WTC11 (cell line): ENCODE results near the gene CENPQ. TPM values are rescaled to one million over a fixed set of nuclear protein-coding genes. Genes with fewer than 3 reads are reported as not detected.

Experiments used
- ATAC-seq: fragments of 200-7000 bp; cut with Tn5 transposase; 2 replicates; pipeline ENCODE4 v1.10.0; 2021; ENCODE audit warnings: mild to moderate bottlenecking, moderate library complexity
- CTCF ChIA-PET: fragments of 300-600 bp; sonication (Branson Sonifier 250); formaldehyde crosslinking; loops from one replicate; lab custom pipeline; 2021; ENCODE audit warnings: antibody characterized with exemption; lab: Charles Lee
- POLR2A ChIA-PET: fragments of 350-600 bp; sonication (Branson Sonifier 250); formaldehyde crosslinking; loops from one replicate; lab custom pipeline; 2021; ENCODE audit warnings: antibody characterized with exemption; lab: Charles Lee
- DNase-seq: peaks from one replicate; pipeline ENCODE4 v3.0.0; 2021; ENCODE audit warnings: low spot score
- H3K27ac Mint-ChIP-seq: 2 replicates; pipeline ENCODE4 v1.8.0; 2021; ENCODE audit warnings: mixed read lengths
- H3K27me3 Mint-ChIP-seq: 2 replicates; pipeline ENCODE4 v1.8.0; 2021; ENCODE audit warnings: low read depth, mild to moderate bottlenecking, moderate library complexity, mixed read lengths
- H3K36me3 Mint-ChIP-seq: 2 replicates; pipeline ENCODE4 v1.8.0; 2021; ENCODE audit warnings: mixed read lengths
- H3K4me1 Mint-ChIP-seq: 2 replicates; pipeline ENCODE4 v1.8.0; 2022; ENCODE audit warnings: mixed read lengths
- H3K4me3 Mint-ChIP-seq: 2 replicates; pipeline ENCODE4 v1.8.0; 2021; ENCODE audit warnings: mild to moderate bottlenecking, moderate library complexity, mixed read lengths
- H3K9me3 Mint-ChIP-seq: 2 replicates; pipeline ENCODE4 v1.8.0; 2021; ENCODE audit warnings: mixed read lengths
- CBFB ChIP-seq: sonication (generic); formaldehyde crosslinking; IDR thresholded peaks from 2 replicates; pipeline ENCODE4 v1.8.1; 2022; ENCODE audit warnings: mild to moderate bottlenecking, low read depth, missing genetic modification reagents
- CREM ChIP-seq: sonication (generic); formaldehyde crosslinking; IDR thresholded peaks from 2 replicates; pipeline ENCODE4 v1.8.1; 2022; ENCODE audit warnings: mild to moderate bottlenecking, missing genetic modification reagents, moderate library complexity
- ERG ChIP-seq: fragments of 250-450 bp; sonication (Bioruptor Pico); IDR thresholded peaks from 2 replicates; pipeline ENCODE4 v1.8.0; 2021; ENCODE audit warnings: mild to moderate bottlenecking
- FOXP1 ChIP-seq: sonication (generic); formaldehyde crosslinking; IDR thresholded peaks from 2 replicates; pipeline ENCODE4 v1.8.0; 2022; ENCODE audit warnings: missing genetic modification reagents, mild to moderate bottlenecking, moderate library complexity, borderline replicate concordance
- PRDM15 ChIP-seq: sonication (generic); formaldehyde crosslinking; IDR thresholded peaks from 2 replicates; pipeline ENCODE4 v1.8.0; 2022; ENCODE audit warnings: missing genetic modification reagents
- RELA ChIP-seq: sonication (generic); formaldehyde crosslinking; IDR thresholded peaks from 2 replicates; pipeline ENCODE4 v1.8.1; 2022; ENCODE audit warnings: missing genetic modification reagents, mild to moderate bottlenecking, borderline replicate concordance
- RORB ChIP-seq: fragments of 250-450 bp; sonication (Bioruptor Pico); IDR thresholded peaks from 2 replicates; pipeline ENCODE4 v1.9.0; 2021; ENCODE audit warnings: mild to moderate bottlenecking
- TCF7 ChIP-seq: sonication (generic); formaldehyde crosslinking; IDR thresholded peaks from 2 replicates; pipeline ENCODE4 v1.8.0; 2022; ENCODE audit warnings: mild to moderate bottlenecking, low read depth, missing genetic modification reagents, moderate library complexity
- ZNF219 ChIP-seq: sonication (generic); formaldehyde crosslinking; IDR thresholded peaks from 2 replicates; pipeline ENCODE4 v1.8.0; 2023; ENCODE audit warnings: missing genetic modification reagents, mild to moderate bottlenecking, borderline replicate concordance
- ZNF425 ChIP-seq: fragments of 250-450 bp; sonication (Bioruptor Pico); conservative IDR thresholded peaks from 2 replicates; pipeline ENCODE4 v1.9.0; 2021; ENCODE audit warnings: mild to moderate bottlenecking
- total RNA-seq: library from RNA; stranded (reverse); gene quantifications from 3 replicates; pipeline ENCODE4 v1.2.3, GENCODE V29; 2021
- TF ChIP-seq, protein P1 (sequence below): sonication (generic); formaldehyde crosslinking; IDR thresholded peaks from 2 replicates; pipeline ENCODE4 v1.8.0; 2022; ENCODE audit warnings: mild to moderate bottlenecking, missing genetic modification reagents
- TF ChIP-seq, protein P2 (sequence below): fragments of 250-450 bp; sonication (Bioruptor Pico); IDR thresholded peaks from 2 replicates; pipeline ENCODE4 v1.9.0; 2021; ENCODE audit warnings: mild to moderate bottlenecking
- TF ChIP-seq, protein P3 (sequence below): sonication (generic); formaldehyde crosslinking; conservative IDR thresholded peaks from 2 replicates; pipeline ENCODE4 v1.8.1; 2023; ENCODE audit warnings: mild to moderate bottlenecking, low read depth, missing genetic modification reagents, moderate library complexity

The CENPQ gene
- total RNA-seq, 1 experiment from 2014 or later = 14.2 TPM

DNA sequence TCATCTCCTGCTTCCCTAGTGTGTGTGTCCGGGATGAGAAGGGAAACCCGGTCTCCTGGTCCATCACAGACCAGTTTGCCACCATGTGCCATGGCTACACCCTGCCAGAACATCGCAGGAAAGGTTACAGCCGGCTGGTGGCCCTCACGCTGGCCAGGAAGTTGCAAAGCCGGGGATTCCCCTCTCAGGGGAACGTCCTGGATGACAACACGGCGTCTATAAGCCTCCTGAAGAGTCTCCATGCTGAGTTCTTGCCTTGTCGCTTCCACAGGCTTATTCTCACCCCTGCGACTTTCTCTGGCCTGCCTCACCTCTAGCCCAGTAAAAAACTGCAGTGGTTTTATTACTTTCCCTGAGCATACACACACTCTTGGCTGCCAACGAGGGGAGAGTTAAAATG, 63.4 kb downstream of the CENPQ start (continued):
- TF ChIP-seq CREM (CRISPR knock-in tag) = no peak
- TF ChIP-seq, all 79 proteins: peak for 0

GRCh38 chr6:49527320-49527719, 64.2 kb downstream of the CENPQ start:
- DNase-seq (no peak), ATAC-seq (peak; percentile 38; the same call in 1 of the 2 replicates)
- POLR2A ChIA-PET = interaction anchor here (1.2 kb wide), 1 partner anchor 17 kb away, joined by 10 read pairs; no protein-coding TSS in a partner anchor

GRCh38 chr6:49528571-49528970, 65.4 kb downstream of the CENPQ start:
- Mint-ChIP-seq H3K4me1 (peaks cover 11% of the 10 kb centered on the region), H3K36me3 (no peaks in the 10 kb centered on the region), H3K27me3 (no peaks in the 10 kb centered on the region), H3K4me3 (no peak overlapping the region), H3K9me3 (peaks cover 6% of the 10 kb centered on the region; the same call in 1 of the 2 replicates), H3K27ac (no peak overlapping the region)
- DNase-seq = no peak
- ATAC-seq = no peak
- ChIA-PET POLR2A (no interaction called here), CTCF (interaction anchor here (1.0 kb wide), 1 partner anchor 502 kb away, joined by 3 read pairs; no protein-coding TSS in a partner anchor)
- no peak for TF ChIP-seq ZNF219
- no peak for TF ChIP-seq RORB
- no peak for TF ChIP-seq RELA (CRISPR knock-in tag)
- no peak for TF ChIP-seq ERG (CRISPR knock-in tag)
- TF ChIP-seq, protein P1, sequence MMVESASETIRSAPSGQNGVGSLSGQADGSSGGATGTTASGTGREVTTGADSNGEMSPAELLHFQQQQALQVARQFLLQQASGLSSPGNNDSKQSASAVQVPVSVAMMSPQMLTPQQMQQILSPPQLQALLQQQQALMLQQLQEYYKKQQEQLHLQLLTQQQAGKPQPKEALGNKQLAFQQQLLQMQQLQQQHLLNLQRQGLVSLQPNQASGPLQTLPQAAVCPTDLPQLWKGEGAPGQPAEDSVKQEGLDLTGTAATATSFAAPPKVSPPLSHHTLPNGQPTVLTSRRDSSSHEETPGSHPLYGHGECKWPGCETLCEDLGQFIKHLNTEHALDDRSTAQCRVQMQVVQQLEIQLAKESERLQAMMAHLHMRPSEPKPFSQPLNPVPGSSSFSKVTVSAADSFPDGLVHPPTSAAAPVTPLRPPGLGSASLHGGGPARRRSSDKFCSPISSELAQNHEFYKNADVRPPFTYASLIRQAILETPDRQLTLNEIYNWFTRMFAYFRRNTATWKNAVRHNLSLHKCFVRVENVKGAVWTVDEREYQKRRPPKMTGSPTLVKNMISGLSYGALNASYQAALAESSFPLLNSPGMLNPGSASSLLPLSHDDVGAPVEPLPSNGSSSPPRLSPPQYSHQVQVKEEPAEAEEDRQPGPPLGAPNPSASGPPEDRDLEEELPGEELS (CRISPR knock-in tag) = no peak
- TF ChIP-seq TCF7 (CRISPR knock-in tag) = no peak
- TF ChIP-seq FOXP1 (CRISPR knock-in tag) = no peak
- TF ChIP-seq, protein P2, sequence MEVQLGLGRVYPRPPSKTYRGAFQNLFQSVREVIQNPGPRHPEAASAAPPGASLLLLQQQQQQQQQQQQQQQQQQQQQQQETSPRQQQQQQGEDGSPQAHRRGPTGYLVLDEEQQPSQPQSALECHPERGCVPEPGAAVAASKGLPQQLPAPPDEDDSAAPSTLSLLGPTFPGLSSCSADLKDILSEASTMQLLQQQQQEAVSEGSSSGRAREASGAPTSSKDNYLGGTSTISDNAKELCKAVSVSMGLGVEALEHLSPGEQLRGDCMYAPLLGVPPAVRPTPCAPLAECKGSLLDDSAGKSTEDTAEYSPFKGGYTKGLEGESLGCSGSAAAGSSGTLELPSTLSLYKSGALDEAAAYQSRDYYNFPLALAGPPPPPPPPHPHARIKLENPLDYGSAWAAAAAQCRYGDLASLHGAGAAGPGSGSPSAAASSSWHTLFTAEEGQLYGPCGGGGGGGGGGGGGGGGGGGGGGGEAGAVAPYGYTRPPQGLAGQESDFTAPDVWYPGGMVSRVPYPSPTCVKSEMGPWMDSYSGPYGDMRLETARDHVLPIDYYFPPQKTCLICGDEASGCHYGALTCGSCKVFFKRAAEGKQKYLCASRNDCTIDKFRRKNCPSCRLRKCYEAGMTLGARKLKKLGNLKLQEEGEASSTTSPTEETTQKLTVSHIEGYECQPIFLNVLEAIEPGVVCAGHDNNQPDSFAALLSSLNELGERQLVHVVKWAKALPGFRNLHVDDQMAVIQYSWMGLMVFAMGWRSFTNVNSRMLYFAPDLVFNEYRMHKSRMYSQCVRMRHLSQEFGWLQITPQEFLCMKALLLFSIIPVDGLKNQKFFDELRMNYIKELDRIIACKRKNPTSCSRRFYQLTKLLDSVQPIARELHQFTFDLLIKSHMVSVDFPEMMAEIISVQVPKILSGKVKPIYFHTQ (CRISPR knock-in tag) = no peak
- TF ChIP-seq ZNF425 (CRISPR knock-in tag) = no peak
- no peak for TF ChIP-seq PRDM15 (CRISPR knock-in tag)
- TF ChIP-seq CBFB = no peak

More at GRCh38 chr6:49527320-49527719, 64.2 kb downstream of the CENPQ start:
- no peak overlapping the region for H3K27ac Mint-ChIP-seq
- H3K9me3 Mint-ChIP-seq = peaks cover 6% of the 10 kb centered on the region; the same call in 1 of the 2 replicates
- H3K4me3 Mint-ChIP-seq = no peak overlapping the region
- CTCF ChIA-PET = no interaction called here
- H3K4me1 Mint-ChIP-seq = peaks cover 11% of the 10 kb centered on the region
- TF ChIP-seq, protein P3, sequence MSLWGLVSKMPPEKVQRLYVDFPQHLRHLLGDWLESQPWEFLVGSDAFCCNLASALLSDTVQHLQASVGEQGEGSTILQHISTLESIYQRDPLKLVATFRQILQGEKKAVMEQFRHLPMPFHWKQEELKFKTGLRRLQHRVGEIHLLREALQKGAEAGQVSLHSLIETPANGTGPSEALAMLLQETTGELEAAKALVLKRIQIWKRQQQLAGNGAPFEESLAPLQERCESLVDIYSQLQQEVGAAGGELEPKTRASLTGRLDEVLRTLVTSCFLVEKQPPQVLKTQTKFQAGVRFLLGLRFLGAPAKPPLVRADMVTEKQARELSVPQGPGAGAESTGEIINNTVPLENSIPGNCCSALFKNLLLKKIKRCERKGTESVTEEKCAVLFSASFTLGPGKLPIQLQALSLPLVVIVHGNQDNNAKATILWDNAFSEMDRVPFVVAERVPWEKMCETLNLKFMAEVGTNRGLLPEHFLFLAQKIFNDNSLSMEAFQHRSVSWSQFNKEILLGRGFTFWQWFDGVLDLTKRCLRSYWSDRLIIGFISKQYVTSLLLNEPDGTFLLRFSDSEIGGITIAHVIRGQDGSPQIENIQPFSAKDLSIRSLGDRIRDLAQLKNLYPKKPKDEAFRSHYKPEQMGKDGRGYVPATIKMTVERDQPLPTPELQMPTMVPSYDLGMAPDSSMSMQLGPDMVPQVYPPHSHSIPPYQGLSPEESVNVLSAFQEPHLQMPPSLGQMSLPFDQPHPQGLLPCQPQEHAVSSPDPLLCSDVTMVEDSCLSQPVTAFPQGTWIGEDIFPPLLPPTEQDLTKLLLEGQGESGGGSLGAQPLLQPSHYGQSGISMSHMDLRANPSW (CRISPR knock-in tag) = no peak
- H3K36me3 Mint-ChIP-seq = no peaks in the 10 kb centered on the region
- no peaks in the 10 kb centered on the region for H3K27me3 Mint-ChIP-seq
